GM20000 (cell line): Measurements from ENCODE around the gene SYVN1.
A peak's percentile ranks its signal among the peaks of the same experiment; 100 is the strongest.
"Not testable (repeated sequence)": the region's sequence is repeated elsewhere in the genome, so short reads cannot be mapped to it uniquely, and the experiment has no call there.

Source experiments
- DNase-seq: peaks from one replicate; pipeline ENCODE4 v3.0.0; 2012; ENCODE audit warnings: low spot score
- CTCF ChIP-seq: IDR thresholded peaks from 2 replicates; pipeline ENCODE4 v1.5.1; 2012; ENCODE audit warnings: mild to moderate bottlenecking, control low read depth; ENCODE audit errors: extremely low read depth, missing control alignments

Gene SYVN1

GRCh38 chr11:65159012-65159411, 24.7 kb upstream of the SYVN1 start:
- TF ChIP-seq CTCF = no peak
- peak; percentile 56 for DNase-seq

DNA sequence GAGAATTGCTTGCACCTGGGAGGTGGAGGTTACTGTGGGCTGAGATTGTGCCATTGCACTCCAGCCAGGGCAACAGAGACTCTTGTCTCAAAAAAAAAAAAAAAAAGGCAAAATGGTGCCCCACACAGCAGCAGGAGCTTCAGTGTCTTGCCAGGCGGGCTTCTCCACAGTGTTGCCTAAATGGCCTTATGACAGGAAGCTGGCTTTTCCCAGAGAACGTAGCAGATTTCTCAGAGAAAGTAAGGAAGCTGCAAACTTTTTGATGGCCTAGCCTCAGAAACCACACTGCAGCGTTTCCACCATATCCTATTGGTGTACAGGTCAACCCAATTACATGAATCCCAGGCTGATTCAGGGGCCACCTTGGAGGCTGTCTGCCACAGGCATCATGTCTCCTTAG, 23.0 kb upstream of the SYVN1 start:
- no peak for TF ChIP-seq CTCF

GRCh38 chr11:65156926-65157325, 22.6 kb upstream of the SYVN1 start:
- DNase-seq = no peak
- no peak for TF ChIP-seq CTCF

More for the DNA sequence above, 23.0 kb upstream of the SYVN1 start:
- no peak for DNase-seq

- DNase-seq = no peak
- no peak for TF ChIP-seq CTCF
Observed at GRCh38 chr11:65156256-65156655, 21.9 kb upstream of the SYVN1 start.

DNA sequence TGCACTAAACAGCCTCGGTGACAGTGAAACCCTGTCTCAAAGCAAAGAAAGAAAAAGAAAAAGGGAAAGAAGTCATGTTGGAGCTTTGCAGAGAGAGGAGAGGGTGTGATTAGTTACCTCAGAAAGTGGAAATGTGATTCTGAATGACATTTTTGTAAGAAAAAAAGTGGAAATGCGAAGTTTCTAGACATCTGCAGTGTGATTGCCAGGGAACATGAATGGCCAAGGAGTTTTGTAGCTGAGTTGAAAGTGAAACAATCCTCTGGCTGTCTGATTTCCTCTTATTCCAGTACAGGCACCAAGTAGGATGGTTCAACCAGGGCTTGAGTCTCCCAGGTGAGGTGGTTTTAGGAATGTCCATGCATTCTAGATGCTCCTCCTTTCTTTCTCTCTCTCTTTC, 17.8 kb upstream of the SYVN1 start:
- no peak for TF ChIP-seq CTCF
- DNase-seq = no peak

- no peak for DNase-seq
- TF ChIP-seq CTCF = no peak
Observed at GRCh38 chr11:65151331-65151899, 17.1 kb upstream of the SYVN1 start.

- DNase-seq = peak; percentile 23
Observed at GRCh38 chr11:65150509-65151299, 16.4 kb upstream of the SYVN1 start.

DNA sequence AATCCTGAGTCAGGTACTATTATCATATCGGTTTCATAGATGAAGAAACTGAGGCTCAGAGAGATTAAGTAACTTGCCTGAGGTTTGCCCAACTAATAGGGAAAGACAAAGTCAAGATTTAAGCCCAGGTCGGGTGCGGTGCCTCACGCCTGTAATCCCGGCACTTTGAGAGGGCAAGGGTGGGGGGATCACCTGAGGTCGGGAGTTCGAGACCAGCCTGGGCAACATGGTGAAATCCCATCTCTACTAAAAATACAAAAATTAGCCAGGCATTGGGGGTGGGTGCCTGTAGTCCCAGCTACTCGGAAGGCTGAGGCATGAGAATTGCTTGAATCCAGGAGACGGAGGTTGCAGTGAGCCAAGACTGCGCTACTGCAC, 15.8 kb upstream of the SYVN1 start:
- DNase-seq = not testable (repeated sequence)

More at GRCh38 chr11:65150509-65151299, 16.4 kb upstream of the SYVN1 start:
- no peak for TF ChIP-seq CTCF
